NCI-H524 treated with DMSO at 0.1 percent for 48 hours (cell line): ENCODE data around the gene SPRR1A.

Experiments used
- DNase-seq: peaks from one replicate; lab custom pipeline; 2025; lab: John Stamatoyannopoulos, UW

The SPRR1A gene

DNA sequence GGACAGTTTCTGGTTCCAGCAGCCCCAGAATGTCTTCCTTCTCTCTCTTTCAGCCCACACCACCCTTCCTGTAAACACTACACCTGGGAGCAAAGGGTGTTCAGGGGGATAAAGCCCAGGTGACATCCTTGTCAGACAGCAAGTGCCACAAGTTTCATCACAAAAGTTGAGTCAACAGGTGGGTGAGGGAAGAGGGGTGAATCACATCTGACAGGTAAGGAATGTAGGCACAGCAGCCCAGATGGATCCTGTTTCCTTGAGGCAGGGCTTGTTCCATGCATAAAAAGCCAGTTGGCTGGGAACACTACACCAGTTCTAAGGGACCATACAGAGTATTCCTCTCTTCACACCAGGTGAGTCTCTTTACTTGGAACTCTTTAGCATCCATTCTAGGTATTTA, 47.0 kb downstream of the SPRR1A start, which contains the start of gene SPRR1B:
TSS of gene SPRR1B (plus strand) at position 309 of the 400 bp plus-strand sequence. CDS start 1,143 bp downstream, outside the sequence.
- no peak for DNase-seq

DNA sequence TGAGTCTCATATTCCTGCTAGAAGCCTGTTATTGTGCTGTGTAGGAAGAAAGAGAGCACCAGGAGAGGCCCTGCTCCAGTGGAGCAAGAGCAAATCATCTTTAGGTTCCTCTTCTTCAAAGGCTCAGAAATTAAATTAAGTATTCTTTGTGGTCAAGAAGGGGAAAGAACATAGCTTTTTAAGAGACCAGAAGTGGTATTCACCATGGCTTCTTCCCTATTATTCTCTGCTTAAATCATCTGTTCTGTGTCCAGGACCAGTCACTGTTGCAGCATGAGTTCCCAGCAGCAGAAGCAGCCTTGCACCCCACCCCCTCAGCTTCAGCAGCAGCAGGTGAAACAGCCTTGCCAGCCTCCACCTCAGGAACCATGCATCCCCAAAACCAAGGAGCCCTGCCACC, 48.2 kb downstream of the SPRR1A start:
- no peak for DNase-seq

DNA sequence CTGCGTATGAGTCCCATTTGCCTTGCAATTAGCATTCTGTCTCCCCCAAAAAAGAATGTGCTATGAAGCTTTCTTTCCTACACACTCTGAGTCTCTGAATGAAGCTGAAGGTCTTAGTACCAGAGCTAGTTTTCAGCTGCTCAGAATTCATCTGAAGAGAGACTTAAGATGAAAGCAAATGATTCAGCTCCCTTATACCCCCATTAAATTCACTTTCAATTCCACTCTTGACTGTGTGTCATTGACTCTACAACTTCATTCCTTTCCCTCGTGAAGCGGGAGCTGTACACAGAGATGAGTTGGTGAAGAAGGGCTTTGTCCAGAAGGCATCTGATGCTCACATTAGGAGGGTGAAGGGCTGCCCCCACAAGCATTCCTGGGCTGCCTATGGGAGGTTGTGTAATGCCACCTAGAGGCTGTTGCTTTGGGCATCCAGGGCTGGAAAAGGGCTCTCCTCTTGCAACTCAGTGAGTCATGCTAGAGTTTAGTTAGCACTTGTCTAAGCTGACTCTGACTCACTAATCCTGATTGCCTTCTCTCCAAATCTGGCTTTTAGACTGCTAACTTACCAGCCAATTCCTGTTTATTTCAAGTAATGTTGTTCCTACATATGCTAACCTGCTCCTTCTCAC, 48.9 kb downstream of the SPRR1A start:
- DNase-seq = no peak

DNA sequence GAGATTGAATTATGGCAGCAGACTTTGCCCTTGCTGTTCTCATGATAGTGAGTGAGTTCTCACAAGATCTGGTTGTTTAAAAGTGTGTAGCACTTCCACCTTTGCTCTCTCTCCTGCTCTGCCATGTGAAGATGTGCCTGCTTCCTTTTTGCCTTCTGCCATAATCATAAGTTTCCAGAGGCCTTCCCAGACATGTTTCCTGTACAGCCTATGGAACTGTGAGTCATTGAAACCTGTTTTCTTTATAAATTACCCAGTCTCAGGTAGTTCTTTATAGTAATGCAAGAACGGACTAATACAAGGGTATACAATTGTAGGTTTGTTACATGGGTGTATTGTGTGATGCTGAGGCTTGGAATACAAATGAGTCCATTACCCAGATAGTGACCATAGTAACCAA, 51.3 kb downstream of the SPRR1A start:
- no peak for DNase-seq
